HG03521 (cell line): ENCODE measurements around the gene KIF18A.

Source experiments
- ATAC-seq: cut with Tn5 transposase; IDR thresholded peaks from one replicate; pipeline ENCODE4 v1.9.1; 2021; ENCODE audit warnings: mild to moderate bottlenecking, moderate library complexity; ENCODE audit not compliant: unreplicated experiment

Gene KIF18A

GRCh38 chr11:27971171-27971570, 136.8 kb downstream of the KIF18A start:
- ATAC-seq: no peak
